Activated gamma-delta T cell (primary cell): ENCODE results near the gene MIEF1.

ENCODE experiments used
- DNase-seq: peaks from one replicate; lab custom pipeline; 2025; lab: John Stamatoyannopoulos, UW
- total RNA-seq, 2 donors: gene quantifications; one replicate each; lab custom pipeline; 2026; lab: John Stamatoyannopoulos, UW

The MIEF1 gene
- total RNA-seq, result 77.2 to 87.9 reads per million in 2 donors

GRCh38 chr22:39502109-39502788, at the start of gene MIEF1:
Gene MIEF1 (plus strand): TSS chr22:39502290. CDS start chr22:39511295, 9,005 bp downstream.
- peak; percentile 76 for DNase-seq

- DNase-seq, result no peak
These were observed 49.4 kb upstream of the MIEF1 start for GRCh38 chr22:39452740-39453040.

GRCh38 chr22:39453765-39454378, 48.2 kb upstream of the MIEF1 start:
- DNase-seq, result no peak

GRCh38 chr22:39454385-39454871, 47.7 kb upstream of the MIEF1 start:
- DNase-seq, result no peak

GRCh38 chr22:39456522-39457197, 45.4 kb upstream of the MIEF1 start, which contains the start of gene MGAT3:
Gene MGAT3 (plus strand): TSS chr22:39457012. CDS start chr22:39487348, 30,336 bp downstream.
- no peak for DNase-seq

GRCh38 chr22:39457198-39457555, 44.9 kb upstream of the MIEF1 start:
- DNase-seq, result no peak

GRCh38 chr22:39457556-39458443, 44.3 kb upstream of the MIEF1 start:
- DNase-seq, result no peak

GRCh38 chr22:39458444-39459083, 43.5 kb upstream of the MIEF1 start:
- DNase-seq, result no peak

GRCh38 chr22:39459681-39460080, 42.4 kb upstream of the MIEF1 start:
- DNase-seq, result no peak

- no peak for DNase-seq
These were observed 39.5 kb upstream of the MIEF1 start for GRCh38 chr22:39462443-39463221.

GRCh38 chr22:39463277-39463676, 38.8 kb upstream of the MIEF1 start:
- DNase-seq, result no peak

- DNase-seq, result no peak
These were observed 38.1 kb upstream of the MIEF1 start for GRCh38 chr22:39463931-39464390.

- DNase-seq, result no peak
These were observed 35.7 kb upstream of the MIEF1 start for GRCh38 chr22:39466228-39467006.

- no peak for DNase-seq
These were observed 34.6 kb upstream of the MIEF1 start for GRCh38 chr22:39467390-39467895.

- DNase-seq, result no peak
These were observed 33.4 kb upstream of the MIEF1 start for GRCh38 chr22:39468487-39469325.

GRCh38 chr22:39469326-39469680, 32.8 kb upstream of the MIEF1 start:
- no peak for DNase-seq

- DNase-seq, result no peak
These were observed 32.2 kb upstream of the MIEF1 start for GRCh38 chr22:39469681-39470450.
